ENCODE results near the gene MRPL48. TPM values are rescaled to one million over a fixed set of nuclear protein-coding genes. Genes with fewer than 3 reads are reported as not detected.

MRPL48 gene
- 28.3 and 29.2 TPM in 2 replicates for polyA plus RNA-seq (2012; rRNA removed)
- polyA plus RNA-seq (2012; cell fraction: cytosol; rRNA removed) = 36.1 and 43.7 TPM in 2 replicates
- 9.6 and 13.6 TPM in 2 replicates for polyA plus RNA-seq (2012; cell fraction: nucleus; rRNA removed)

GRCh38 chr11:73787643-73788558 lies at the start of gene MRPL48:
Gene MRPL48, plus strand, starts transcription at chr11:73787874. Its CDS starts 98 bp downstream, at chr11:73787972.
- no peaks in the 10 kb centered on the region for H3K27me3 ChIP-seq (ENCODE audit: insufficient read depth)
- peak within 1 kb of the TSS; percentile 61 to 89 for H3K4me3 ChIP-seq (ENCODE audit: low read depth in 2 of 2, low read length in 1 of 2)
- peak within 1 kb of the TSS; percentile 90 to 97 for H3K27ac ChIP-seq (ENCODE audit: low read depth in 2 of 2, low read length in 1 of 2)
- no peaks in the 10 kb centered on the region for H3K9me2 ChIP-seq
- peak within 1 kb of the TSS; percentile 98 for H2AFZ ChIP-seq (ENCODE audit: low read depth)
- peaks cover 2 to 4% of the 10 kb centered on the region in 2 experiments; a peak in 2 of 4 replicates for H3K4me1 ChIP-seq (ENCODE audit: control insufficient read depth in 1 of 2, insufficient read depth in 2 of 2, low read depth in 1 of 2, low read length in 1 of 2)
- no peaks in the 10 kb centered on the region for H3K9me3 ChIP-seq
- H3K79me2 ChIP-seq (ENCODE audit: insufficient read depth) = peaks cover 27% of the 10 kb centered on the region
- WGBS (ENCODE audit: low lambda C conversion rate) = under 1% methylated on average over 35 of the region's 44 CpGs
- peak within 1 kb of the TSS; percentile 80 for H3K4me2 ChIP-seq
- H3F3A ChIP-seq (replicated peaks; ENCODE audit: insufficient read depth) = peaks cover 28% of the 10 kb centered on the region
- H4K20me1 ChIP-seq (ENCODE audit: insufficient read depth) = no peaks in the 10 kb centered on the region
- H3K36me3 ChIP-seq (replicated peaks in 1 of 2; ENCODE audit: control insufficient read depth in 1 of 2, insufficient read depth in 2 of 2, low read length in 1 of 2) = no peaks in the 10 kb centered on the region
- DNase-seq = peak; percentile 96
- ChIA-PET POLR2A (interaction anchor here (0.6 to 1.6 kb wide), 9 partner anchors 9 to 89 kb away, joined by 3 to 26 read pairs (median 5); partner anchors contain the start of gene RAB6A), CTCF (interaction anchor here (0.7 kb wide), 1 partner anchor 9 kb away, joined by 3 read pairs; no protein-coding TSS in a partner anchor)
- peak within 1 kb of the TSS; percentile 88 for H3K9ac ChIP-seq
- TF ChIP-seq USF1 (IDR thresholded peaks at IDR 0.05; ENCODE audit: borderline replicate concordance, low read depth) (peak; percentile 55), SMC3 (IDR thresholded peaks at IDR 0.05; ENCODE audit: low read depth, low read length) (0 out of 2 replicates have a peak, but pooled peaks have one; percentile 4), RXRA (IDR thresholded peaks at IDR 0.05; ENCODE audit: borderline replicate concordance, low read depth) (no peak), TAF1 (IDR thresholded peaks at IDR 0.05; ENCODE audit: borderline replicate concordance, low read depth, low read length) (peak; percentile 98), MEF2A (IDR thresholded peaks at IDR 0.05; ENCODE audit: borderline replicate concordance, low read depth) (no peak), GATA2 (CRISPR knock-in tag; IDR thresholded peaks at IDR 0.05) (no peak), YY1 (IDR thresholded peaks at IDR 0.05; ENCODE audit: low read depth) (peak; percentile 93), GABPA (IDR thresholded peaks at IDR 0.05; ENCODE audit: low read depth) (peak; percentile 82), PBX3 (IDR thresholded peaks at IDR 0.05) (0 out of 2 replicates have a peak, but pooled peaks have one; percentile 8), FOSL2 (IDR thresholded peaks at IDR 0.05; ENCODE audit: borderline replicate concordance, low read depth) (peak; percentile 14; the same call in 1 of the 2 replicates), CHD2 (IDR thresholded peaks at IDR 0.05; ENCODE audit: low read length, partially characterized antibody) (peak; percentile 63), POLR2AphosphoS5 (IDR thresholded peaks at IDR 0.05; ENCODE audit: low read depth, low read length) (peak; percentile 84), FOXJ3 (CRISPR knock-in tag; IDR thresholded peaks at IDR 0.05) (no peak; the same call in 1 of the 2 replicates), TCF12 (IDR thresholded peaks at IDR 0.05) (peak; percentile 48), NFIC (IDR thresholded peaks at IDR 0.05; ENCODE audit: borderline replicate concordance) (no peak), NRF1 (IDR thresholded peaks at IDR 0.05; ENCODE audit: low read depth, low read length) (no peak), RAD21 (IDR thresholded peaks at IDR 0.05; ENCODE audit: low read length) (no peak), RCOR1 (IDR thresholded peaks at IDR 0.05; ENCODE audit: low read length) (peak; percentile 26; the same call in 1 of the 2 replicates), RFX5 (IDR thresholded peaks at IDR 0.05; ENCODE audit: low read length) (no peak), FOXM1 (IDR thresholded peaks at IDR 0.05; ENCODE audit: low read depth) (no peak), EP300 (IDR thresholded peaks at IDR 0.05; ENCODE audit: borderline replicate concordance in 1 of 2, low read depth in 1 of 2, low read length in 1 of 2) (no peak; a peak in 1 of 4 replicates), USF2 (IDR thresholded peaks at IDR 0.05; ENCODE audit: borderline replicate concordance, low read depth, low read length) (no peak), MAX (IDR thresholded peaks at IDR 0.05; ENCODE audit: low read depth) (peak; percentile 96), REST (IDR thresholded peaks at IDR 0.05; ENCODE audit: low read depth, low read length) (peak; percentile 58; the same call in 1 of the 2 replicates)
